SW480 (cell line): ENCODE measurements around the gene CDC42BPG.
"Not testable (repeated sequence)": the region's sequence is repeated elsewhere in the genome, so short reads cannot be mapped to it uniquely, and the experiment has no call there.

Source experiments
- DNase-seq: peaks from one replicate; pipeline ENCODE4 v3.0.0-alpha.2; 2016; ENCODE audit warnings: low spot score

The CDC42BPG gene

DNA sequence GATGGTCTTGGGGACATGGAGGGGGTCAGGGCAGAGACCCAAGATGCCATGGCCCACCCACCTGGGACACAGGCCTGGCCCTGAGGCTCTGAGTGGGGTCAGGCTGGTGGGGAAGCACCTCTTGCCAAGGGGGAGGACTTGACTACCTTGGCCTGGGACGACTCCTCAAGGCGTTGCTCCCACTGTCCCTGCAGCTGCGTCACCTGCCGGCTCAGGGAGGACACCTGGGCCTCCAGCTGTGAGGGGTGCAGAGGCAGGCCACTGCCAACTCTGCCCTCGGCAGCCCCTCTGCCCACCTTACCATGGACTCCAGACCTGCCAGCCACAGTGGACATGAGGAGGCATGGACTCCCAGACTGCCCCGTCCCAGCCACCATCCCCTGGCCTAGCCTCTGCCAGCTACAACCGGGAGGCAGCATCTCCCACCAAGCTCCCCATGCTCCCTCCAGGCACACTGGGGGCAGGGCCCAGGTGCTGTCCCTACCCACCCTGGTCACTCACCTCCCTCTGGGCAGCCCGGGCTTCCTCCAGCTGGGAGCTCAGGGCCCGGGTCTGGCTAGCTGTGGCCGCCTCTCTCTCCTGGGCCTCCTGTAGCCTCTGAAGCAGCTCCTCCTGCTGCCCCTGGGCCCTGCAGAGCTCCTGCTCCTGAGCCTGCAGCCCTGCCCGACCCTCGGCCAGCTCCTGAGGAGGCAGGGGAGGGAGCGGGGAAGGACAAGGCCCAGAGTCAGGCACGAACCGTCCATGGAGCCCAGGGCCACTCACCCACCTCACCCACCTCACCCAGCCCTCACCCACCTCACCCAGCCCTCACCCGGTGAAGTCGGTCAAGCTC is 8.6 kb downstream of the CDC42BPG start:
- DNase-seq, result no peak

DNA sequence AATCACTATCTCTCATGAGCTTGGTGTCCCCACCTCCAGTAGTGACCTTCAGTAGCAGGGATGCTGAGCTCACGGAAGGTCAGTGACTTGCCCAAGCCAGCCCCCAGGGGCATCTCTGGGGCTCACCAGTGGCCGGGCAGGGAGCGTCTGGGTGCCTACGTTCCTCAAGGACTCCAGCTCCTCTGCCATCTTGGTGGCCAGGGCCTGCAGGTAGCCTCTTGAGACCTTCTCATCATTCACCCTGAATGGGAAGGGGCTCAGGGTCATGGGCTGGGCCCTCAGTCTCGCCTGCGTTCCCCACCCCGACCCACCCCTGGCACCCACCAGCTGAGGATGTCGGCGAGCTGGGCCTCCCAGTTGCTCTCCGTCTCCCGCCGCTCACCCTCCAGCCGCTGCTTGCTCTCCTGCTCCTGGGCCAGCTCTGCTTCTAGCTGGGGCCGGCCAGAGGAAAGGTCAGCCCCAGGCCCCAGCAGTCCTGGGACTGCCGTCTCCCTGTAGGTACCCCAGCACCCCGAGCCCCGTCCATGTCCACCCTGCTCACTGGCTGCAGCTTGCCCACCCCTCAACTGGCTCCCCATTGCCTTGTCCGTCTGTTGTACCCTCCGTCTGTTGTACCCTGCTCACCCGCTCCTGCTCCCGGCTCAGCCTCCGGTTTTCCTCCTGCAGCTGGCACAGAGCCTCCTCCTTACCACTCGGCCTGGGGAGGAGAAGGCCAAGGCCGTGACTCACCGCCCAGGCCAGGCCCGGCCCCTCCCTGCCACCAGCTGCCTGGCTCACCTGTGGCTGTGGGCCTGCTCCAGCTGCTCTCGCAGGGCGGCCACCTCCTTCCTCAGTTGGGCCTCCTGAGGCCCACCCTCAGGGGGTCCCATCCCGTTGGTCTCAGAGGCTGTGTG is 9.5 kb downstream of the CDC42BPG start:
- peak; percentile 49 for DNase-seq

DNA sequence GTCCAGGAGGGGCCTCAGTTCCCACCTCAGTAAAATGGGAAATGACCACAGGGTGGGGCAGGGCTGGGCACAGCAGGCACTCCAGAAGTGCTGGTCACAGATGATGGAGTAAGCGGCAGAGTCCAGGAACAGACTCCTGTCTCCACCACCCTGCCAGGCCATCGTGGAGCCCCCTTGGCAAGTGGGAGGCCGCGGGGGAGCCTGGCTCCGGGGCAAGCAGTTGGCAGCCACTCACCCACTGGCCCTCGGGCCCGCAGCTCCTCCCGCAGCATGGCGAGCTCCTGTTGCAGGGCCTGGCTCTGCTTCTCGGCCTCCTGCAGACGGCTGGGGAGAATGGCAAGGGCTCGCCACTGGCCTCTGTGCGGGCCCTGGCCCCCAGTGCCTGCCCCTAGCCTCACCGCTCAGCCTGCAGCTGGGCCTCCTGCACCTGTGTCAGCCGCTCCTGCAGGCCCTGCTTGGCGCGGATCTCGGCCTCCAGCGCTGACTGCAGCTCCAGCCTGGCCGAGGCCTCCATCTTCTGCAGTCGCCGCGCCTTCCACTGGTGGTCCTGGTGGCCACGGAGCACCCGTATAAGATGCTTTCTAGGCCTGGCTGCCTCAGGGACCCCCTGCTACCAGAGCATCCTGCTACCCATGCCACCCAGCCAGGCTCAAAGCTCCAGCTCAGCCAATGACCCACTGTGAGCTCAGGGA is 10.3 kb downstream of the CDC42BPG start:
- DNase-seq, result no peak

DNA sequence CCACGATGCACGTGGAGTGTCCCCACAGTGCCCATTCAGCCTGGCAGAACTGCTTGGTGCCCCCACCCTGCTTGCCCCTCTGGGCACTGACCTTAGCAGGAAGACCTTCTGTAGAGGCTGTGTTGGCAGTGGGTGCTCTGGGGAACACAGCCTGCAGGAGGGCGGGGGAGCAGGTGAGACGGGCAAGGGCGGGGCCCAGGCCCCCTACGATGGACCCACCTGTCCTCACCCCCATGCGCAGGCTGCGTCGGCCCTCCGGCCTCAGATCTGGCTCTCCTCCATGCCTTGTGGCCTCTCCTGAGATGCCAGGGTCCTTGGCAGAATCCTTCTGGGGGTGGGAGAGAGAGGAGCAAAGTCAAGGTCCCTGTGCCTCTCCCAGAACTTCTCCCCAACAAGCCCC is 10.9 kb downstream of the CDC42BPG start:
- no peak for DNase-seq

DNA sequence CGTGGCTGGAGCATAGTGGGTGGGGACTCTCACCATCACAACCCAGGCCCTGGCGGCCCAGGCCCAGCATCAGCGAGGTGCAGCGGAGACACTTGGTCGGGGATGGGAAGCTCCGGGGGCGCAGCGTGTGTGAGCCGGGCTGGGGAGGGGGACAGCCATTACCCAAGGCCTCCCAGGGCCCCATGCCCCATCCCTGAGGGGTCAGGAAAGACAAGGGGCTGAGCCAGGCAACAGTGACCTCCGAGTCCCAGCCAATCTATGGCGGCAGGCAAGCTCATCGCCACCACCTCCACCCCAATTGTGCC is 11.3 kb downstream of the CDC42BPG start:
- DNase-seq, result no peak

DNA sequence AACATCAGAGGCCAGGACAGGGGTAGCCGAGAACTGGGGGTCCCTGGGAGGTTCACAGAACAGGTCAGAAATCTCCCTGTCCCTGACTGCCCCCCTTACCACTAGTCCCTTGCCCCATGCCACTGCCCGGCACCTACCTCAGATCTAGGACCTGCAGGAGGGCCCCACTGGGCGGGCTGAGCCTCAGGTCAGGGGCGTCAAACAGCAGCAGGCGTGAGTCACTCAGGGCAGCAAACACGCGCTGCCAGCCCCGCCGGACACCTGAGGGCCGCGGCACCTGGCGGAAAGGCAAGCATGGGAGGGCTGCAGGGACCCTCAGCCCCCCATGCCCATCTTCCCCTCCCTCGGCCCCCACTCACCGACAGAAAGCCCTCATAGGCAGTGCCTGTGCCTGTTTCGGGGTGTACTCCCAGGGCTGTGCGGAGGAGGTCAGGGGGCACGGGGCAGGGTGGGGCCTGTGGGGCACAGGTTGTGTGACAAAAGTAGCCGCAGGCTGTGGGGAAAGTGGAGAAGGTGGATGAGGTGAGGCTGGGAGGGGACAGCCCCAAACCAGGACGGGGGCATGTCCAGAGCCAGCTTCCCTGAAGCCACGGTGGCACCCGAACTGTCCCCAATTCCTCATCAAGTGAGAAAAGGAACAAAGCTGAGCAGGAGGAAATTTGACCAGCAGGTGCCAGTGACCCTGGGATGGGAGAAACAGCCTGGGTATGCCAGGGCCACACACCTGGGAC is 11.8 kb downstream of the CDC42BPG start:
- no peak for DNase-seq

DNA sequence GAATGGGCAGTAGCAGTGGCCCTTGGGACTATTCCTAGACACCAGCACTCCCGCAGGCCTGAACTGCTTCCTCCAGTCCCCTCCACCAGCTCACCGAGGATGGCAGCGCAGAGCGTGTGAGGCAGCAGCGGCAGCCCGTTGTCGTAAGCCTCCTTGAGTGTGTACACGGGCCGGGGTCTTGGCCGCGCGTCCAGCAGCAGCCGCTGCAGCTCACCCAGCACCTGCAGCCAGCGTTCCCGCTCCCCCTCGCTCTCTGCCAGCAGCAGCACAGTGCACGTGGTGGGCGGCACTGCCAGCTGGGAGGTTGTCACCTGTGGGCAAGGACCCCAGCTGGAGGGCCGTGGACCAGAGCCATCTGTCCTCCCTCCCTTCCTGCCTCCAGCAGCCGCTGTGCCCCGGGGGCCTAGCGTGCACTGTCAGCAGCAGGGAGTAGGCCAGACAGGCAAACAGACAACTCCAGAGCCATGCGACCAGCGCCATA is 13.0 kb downstream of the CDC42BPG start:
- no peak for DNase-seq

DNA sequence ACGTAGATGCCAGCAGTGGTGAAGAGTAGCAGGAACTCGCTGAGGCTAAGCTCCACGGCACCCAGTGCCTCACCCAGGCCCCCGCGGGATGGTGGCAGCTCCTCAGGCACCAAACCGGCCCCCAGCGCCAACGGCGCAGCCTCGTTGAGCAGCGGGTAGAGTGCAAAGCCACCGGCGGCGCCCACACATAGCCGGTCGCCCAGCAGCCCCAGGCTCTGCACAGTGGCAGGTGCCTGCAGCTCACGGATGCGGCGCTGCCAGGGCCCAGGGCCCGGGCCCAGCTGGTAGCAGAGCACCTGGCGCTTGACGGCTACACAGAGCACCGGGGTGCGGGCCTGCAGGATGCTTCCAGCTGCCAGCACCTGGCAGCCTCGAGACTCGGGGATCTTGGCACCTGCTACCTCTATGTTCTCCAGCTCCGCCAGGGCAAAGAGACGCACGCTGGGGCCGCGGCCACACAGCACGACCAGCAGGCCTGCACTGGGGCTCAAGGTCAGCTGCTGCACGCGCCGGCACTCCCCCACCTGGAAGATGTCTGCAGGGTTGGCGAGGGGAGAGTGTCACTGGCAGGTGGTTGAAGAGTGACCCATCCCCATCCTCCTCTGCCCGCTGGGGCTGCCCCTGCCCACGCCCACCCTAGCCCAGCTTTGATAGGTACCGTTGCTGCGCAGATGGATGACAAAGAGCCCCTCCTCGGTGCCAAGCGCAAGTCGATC is 14.8 kb downstream of the CDC42BPG start:
- DNase-seq, result no peak

DNA sequence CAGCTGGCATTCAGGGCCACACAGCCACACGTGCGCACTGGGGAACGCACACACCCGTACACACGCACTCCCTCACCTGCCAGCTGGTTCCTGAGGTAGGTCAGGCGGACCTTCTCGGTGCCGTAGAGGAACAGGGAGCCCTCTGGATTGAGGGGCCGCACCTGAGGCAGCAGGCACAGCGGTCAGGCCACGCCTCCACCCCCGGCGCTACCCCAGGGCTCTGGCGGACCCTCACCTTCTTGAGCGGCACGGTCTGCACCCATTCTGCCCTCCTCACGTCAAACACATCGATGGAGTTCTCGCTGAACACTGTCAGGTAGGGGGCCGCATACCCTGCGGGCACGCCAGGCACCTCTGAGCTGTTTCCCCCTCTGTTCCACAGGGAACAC is 17.0 kb downstream of the CDC42BPG start:
- no peak for DNase-seq

DNA sequence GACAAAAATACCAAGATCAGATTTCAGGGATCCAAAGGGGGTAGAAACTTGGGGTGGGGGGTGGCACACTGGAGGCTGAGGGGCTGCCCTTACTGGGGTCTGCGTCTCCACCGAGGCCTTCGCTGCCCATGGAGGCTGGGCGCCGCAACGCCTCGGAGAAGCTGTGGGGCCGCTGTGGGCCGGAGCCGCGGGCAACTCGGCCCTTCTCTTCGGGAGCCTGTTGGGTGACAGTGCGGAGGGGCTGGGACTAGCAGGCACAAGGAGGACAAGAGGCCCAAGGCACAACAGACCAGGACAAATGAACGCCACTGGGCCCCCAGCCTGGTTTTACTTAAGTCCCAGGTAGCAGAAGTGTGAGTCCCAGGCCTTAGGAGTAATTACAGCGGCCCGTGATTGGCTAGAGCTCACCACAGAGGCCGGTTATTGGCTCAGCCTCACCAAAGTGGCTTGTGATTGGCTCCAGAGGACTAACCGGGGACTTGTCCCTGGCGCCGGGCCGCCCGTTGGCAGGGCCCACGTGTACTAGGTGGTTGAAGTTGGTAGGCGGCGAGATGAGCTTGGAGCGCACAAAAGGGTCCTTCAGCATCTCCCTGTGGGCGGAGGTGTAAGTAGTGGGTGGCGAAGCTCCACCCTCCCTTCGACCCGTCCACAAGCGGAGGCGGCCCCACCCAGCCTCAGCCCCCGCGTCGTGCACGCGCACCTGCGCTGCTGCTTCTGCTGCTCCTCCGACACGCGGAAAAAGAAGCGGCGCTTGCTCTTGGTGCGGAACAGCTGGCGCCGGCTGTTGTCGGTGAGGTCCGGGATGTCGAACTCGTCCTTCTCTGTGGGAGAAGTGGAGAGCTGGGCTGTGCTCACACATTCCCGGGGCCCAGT is 17.6 kb downstream of the CDC42BPG start:
- no peak for DNase-seq

DNA sequence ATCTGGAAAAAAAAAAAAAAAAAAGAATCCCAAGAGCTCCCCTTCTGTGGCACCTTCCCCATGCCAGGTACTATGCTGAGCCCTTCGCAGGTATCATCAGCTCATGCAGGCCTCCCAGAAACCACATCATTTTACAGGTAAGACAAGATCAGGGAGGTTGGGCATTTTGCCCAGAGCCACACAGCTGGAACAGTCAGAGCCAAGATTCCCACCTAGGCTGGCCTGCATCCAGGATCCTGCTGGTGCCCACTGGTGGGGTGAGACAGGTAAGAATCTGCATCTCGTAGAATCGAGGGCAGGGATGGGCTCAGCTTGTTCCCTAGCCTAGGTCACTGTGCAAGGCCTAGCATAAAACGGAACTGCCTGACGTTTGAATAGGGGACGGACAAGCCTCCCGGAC is 18.4 kb downstream of the CDC42BPG start:
- DNase-seq, result no peak

DNA sequence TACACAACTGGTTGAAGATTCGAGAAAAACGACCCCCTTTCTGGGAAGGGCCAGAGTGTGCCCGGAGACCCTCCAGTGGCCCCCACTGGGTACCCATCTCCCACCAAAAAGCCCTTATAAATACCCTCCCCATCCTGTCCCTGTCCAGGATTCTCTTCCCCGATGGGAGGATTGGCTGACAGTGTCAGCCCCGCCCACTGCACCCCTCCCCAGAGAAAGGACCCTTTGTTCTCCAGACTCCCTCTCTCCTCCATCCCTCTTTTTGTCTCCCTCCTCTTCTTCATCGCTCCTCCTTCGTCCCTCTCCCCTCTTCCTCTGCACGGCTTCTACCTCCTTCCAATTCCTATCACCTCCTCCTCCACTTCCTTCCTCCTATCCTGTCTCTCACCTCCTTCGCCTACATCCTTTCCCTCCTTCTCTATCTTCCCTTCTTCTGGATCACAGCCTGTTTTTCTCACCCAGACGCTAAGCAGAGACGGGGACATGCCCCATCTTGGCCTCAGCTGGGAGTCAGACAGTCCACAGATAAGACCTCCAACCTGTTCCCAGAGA is 20.8 kb downstream of the CDC42BPG start:
- DNase-seq, result no peak

DNA sequence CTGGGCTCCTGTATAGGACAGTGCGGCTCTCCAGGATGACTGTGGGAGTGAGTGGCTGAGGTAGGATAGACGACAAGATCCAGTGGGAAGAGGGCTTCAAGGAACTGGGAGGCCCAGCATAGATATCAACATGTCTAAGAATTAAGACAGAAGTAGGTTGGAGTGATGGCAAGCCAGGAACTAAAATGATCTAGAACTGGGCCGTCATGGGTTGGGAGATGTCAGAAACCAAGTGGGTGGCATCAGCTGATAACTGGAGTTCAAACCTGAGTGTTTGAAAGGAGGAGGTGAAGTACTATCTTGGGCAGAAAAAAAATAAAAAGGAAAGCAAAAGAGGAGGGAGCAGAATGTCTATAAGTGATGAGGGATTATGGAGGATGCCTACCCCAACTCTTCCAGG is 27.0 kb downstream of the CDC42BPG start:
- DNase-seq, result no peak

DNA sequence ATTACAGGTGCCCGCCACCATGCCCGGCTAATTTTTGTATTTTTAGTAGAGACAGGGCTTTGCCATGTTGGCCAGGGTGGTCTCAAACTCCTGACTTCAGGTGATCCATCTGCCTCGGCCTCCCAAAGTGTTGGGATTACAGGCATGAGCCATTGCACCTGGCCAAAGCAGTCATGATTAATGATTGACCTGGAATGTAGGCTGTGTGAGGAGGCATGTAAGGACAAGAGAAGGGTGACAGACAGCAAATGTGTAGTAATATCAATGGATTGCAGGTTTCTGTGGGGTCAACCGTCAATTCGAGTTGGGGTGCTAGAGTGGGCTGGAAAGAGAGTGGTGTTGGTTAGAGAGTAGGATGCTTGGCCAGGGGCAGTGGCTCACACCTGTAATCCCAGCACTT is 29.0 kb downstream of the CDC42BPG start:
- DNase-seq, result not testable (repeated sequence)

DNA sequence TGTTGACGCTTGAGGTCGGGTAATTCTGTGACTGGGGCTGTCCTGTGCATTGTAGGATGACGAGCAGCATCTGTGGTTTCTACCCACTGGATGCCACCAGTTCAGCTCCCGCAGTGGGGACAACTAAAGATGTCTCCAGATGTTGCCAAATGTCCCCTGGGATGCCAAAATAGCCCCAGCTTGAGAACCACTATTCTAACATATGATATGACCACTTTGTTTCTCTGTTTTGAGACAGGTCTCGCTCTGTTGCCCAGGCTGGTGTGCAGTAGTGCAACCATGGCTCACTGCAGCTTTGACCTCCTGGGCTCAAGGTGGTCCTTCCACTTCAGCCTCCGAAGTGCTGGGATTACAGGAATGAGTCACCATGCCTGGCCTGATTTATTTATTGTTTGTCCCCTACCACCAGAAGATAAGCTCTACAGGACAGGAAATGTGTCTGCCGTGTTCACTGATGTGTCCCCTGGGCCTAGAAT is 29.7 kb downstream of the CDC42BPG start:
- DNase-seq, result no peak

DNA sequence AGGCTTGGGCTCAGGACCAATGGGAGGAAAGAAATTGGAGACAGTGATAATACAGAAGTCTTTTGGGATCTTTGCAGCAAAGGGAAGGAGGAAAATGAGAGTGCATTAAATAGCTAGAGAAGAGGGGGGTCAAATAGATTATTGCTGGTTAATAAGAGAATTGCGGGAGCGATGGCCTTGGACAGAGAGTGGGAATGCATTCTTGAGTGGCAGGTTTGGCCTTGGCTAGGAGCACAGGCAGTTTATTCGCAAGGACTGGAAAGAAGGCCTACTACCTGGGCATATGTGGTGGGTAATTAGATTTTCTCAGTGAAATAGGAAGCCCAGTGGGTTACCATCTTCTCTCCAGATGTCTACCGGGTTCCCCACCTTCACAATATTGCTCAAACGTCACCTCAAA is 30.6 kb downstream of the CDC42BPG start:
- DNase-seq, result no peak

DNA sequence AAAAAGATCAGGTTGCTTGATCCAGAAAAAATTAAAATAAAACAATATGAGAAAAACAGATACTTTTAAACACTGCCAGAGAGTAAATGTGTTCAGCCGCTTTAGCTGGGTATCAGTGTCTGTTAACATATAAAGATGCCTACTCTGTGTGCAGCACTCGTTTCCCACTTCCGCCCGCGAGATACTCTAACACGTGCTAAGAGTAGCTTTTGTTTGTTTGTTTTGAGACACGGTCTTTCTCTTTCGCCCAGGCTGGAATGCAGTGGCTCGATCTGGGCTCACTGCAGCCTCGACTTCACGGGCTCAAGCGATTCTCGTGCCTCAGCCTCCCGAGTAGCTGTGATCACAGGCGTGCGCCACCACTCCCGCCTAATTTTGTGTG is 33.6 kb downstream of the CDC42BPG start:
- no peak for DNase-seq

DNA sequence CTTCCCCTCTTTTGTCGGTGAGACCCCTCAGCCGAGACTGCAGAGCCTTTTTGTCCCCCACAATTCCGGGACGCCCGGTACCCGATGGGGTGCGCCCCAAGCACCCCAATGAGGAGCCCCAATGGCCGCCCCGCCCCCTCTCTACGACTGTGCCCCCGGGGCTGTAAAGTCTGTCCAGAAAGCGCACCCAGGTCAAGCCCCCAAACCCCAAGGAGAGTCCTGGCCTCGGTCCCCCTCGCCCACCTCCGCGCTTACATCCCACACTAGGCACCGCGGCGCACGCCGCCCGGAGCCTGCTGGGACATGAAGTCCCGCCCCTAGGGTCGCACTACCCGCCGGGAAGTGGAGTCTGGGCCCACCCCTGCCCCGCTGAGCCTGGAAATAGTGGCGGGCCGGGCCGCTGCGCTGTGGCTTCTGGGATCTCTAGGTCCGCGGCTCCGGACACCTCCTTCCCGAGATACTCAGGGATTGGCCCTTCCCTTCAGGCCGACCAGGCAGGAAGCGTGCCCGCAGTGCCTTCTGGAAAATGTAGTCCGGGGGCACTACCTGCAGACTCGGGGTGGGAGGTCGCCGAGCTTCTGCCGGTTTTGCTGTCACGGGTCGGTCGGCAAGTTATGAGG is 34.1 kb downstream of the CDC42BPG start, which contains the start of gene MEN1:
MEN1 (minus strand) TSS at position 281 of the 620 bp plus-strand sequence. CDS start 442 bp downstream, outside the sequence.
- peak; percentile 98 for DNase-seq

DNA sequence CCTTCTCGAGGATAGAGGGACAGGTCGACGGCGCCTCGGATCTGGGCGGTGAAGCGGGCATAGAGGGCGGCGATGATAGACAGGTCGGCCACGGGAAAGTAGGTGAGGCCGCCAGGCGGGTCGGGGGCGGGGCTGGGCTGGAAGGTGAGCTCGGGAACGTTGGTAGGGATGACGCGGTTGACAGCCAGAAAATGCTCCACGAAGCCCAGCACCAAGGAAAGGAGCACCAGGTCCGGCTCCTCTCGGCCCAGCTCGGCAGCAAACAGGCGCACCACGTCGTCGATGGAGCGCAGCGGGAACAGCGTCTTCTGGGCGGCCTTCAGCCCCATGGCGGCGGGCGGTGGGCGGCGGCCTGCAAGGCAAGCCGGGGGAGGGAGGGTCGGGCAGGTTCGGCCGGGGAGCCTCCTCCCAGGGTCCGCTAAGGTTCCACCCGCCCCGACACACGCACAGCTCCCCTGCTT is 34.6 kb downstream of the CDC42BPG start:
- peak; percentile 62 for DNase-seq
